MM.1S (cell line): ENCODE data around the gene DLEU7.

Experiments
- DNase-seq: peaks from one replicate; pipeline ENCODE4 v3.0.0-alpha.2; 2015
- H2AFZ ChIP-seq: fragments of 300-600 bp; sonication (generic); 2 replicates; pipeline ENCODE4 v1.6.0; 2016; ENCODE audit warnings: antibody characterized with exemption, low read length
- H3F3A ChIP-seq: fragments of 300-600 bp; sonication (generic); 2 replicates; pipeline ENCODE4 v1.6.1; 2016; ENCODE audit warnings: mild to moderate bottlenecking, antibody characterized with exemption, low read length, moderate library complexity, mixed read lengths; ENCODE audit not compliant: insufficient read depth
- H3K27ac ChIP-seq: fragments of 300-600 bp; sonication (generic); 2 replicates; pipeline ENCODE4 v1.5.1; 2016; ENCODE audit warnings: mild to moderate bottlenecking, low read length
- H3K27me3 ChIP-seq: fragments of 300-600 bp; sonication (generic); replicated peaks from 2 replicates; pipeline ENCODE4 v1.6.0; 2016; ENCODE audit warnings: low read length; ENCODE audit not compliant: insufficient read depth
- H3K36me3 ChIP-seq: fragments of 300-600 bp; sonication (generic); replicated peaks from 2 replicates; pipeline ENCODE4 v1.6.1; 2016; ENCODE audit warnings: mild to moderate bottlenecking, low read length, mixed read lengths; ENCODE audit not compliant: insufficient read depth
- H3K4me1 ChIP-seq: fragments of 300-600 bp; sonication (generic); 2 replicates; pipeline ENCODE4 v1.6.1; 2016; ENCODE audit warnings: low read length, mixed read lengths
- H3K4me2 ChIP-seq: fragments of 300-600 bp; sonication (generic); 2 replicates; pipeline ENCODE4 v1.6.0; 2016; ENCODE audit warnings: low read depth, low read length
- H3K4me3 ChIP-seq: fragments of 300-600 bp; sonication (generic); 2 replicates; pipeline ENCODE4 v1.5.1; 2016; ENCODE audit warnings: low read length, mixed read lengths
- H3K79me2 ChIP-seq: fragments of 300-600 bp; sonication (generic); 2 replicates; pipeline ENCODE4 v1.6.1; 2016; ENCODE audit warnings: mixed run types, low read length, mixed read lengths
- H3K9ac ChIP-seq: fragments of 300-600 bp; sonication (generic); 2 replicates; pipeline ENCODE4 v1.6.1; 2016; ENCODE audit warnings: low read length, mixed read lengths
- H3K9me2 ChIP-seq: fragments of 300-600 bp; sonication (generic); replicated peaks from 2 replicates; pipeline ENCODE4 v1.6.1; 2016; ENCODE audit warnings: mild to moderate bottlenecking, low read length, mixed read lengths; ENCODE audit not compliant: insufficient read depth
- H3K9me3 ChIP-seq: fragments of 300-600 bp; sonication (generic); replicated peaks from 2 replicates; pipeline ENCODE4 v1.6.1; 2016; ENCODE audit warnings: mild to moderate bottlenecking, low read length, mixed read lengths; ENCODE audit not compliant: insufficient read depth
- H4K20me1 ChIP-seq: fragments of 300-600 bp; sonication (generic); 2 replicates; pipeline ENCODE4 v1.6.1; 2016; ENCODE audit warnings: mild to moderate bottlenecking, low read length, moderate library complexity, mixed read lengths; ENCODE audit not compliant: insufficient read depth
- EZH2 ChIP-seq: fragments of 300-600 bp; sonication (generic); optimal IDR thresholded peaks from 2 replicates; pipeline ENCODE3; 2017; ENCODE audit warnings: low read depth, mild to moderate bottlenecking, antibody characterized with exemption, low read length, mixed read lengths
- EZH2phosphoT487 ChIP-seq: fragments of 300-600 bp; sonication (generic); IDR thresholded peaks from 2 replicates; pipeline ENCODE4 v1.6.1; 2018; ENCODE audit warnings: antibody characterized with exemption, low read length
- TF ChIP-seq, protein P1 (sequence below): fragments of 300-600 bp; sonication (generic); IDR thresholded peaks from 2 replicates; pipeline ENCODE4 v1.5.1; 2016; ENCODE audit warnings: antibody characterized with exemption, low read length, mixed read lengths

The DLEU7 gene

DNA sequence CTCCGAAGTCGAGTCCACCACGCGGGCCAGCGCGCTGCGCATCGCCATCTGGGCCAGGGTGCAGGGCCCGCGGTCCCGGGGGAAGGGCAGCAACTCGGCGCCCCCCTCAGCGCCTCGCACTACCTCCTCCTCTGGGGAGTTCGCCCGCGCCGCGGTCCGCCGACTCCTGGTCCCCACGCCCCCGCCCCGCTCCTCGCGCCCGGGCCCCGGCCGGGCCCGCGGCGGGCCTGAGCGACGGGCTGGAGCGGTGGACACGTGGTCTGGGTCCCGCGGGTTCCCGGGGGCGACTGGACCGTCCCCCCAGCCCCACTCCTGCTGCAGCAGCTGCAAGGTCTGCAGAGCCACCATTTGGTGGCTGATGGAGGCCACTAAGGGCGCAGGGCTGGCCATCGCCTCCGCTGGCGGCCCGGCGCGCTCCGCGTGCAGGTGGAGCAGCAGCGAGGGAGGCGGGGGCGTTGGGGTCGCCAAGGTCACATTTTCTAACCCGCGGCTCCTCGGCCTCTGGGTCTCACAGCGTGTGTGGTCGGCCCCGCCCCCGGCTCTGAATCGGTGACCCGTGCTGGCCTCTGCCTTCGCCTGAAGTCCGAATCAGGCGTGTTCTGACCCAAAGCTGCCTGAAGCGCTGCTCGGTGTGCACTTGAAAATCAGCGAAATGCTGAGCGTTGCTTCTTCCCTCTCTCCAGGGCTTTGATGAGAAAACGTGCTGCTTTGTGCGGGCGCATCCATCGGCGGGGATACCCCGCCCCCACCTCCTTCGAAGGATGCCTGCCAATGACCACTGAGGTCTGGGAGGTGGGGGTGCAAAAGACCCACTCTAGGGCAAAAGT lies at the start of gene DLEU7:
Gene DLEU7, minus strand, starts transcription at position 436 of the 827 bp plus-strand sequence. Its CDS starts 46 bp downstream, at position 390.
- H3K9me2 ChIP-seq, result no peaks in the 10 kb centered on the region
- TF ChIP-seq EZH2phosphoT487 (no peak), EZH2 (no peak)
- TF ChIP-seq, protein P1, sequence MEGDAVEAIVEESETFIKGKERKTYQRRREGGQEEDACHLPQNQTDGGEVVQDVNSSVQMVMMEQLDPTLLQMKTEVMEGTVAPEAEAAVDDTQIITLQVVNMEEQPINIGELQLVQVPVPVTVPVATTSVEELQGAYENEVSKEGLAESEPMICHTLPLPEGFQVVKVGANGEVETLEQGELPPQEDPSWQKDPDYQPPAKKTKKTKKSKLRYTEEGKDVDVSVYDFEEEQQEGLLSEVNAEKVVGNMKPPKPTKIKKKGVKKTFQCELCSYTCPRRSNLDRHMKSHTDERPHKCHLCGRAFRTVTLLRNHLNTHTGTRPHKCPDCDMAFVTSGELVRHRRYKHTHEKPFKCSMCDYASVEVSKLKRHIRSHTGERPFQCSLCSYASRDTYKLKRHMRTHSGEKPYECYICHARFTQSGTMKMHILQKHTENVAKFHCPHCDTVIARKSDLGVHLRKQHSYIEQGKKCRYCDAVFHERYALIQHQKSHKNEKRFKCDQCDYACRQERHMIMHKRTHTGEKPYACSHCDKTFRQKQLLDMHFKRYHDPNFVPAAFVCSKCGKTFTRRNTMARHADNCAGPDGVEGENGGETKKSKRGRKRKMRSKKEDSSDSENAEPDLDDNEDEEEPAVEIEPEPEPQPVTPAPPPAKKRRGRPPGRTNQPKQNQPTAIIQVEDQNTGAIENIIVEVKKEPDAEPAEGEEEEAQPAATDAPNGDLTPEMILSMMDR, result no peak
- H3K4me1 ChIP-seq, result 0 out of 2 replicates have a peak, but pooled peaks cover 8% of the 10 kb centered on the region
- no peaks in the 10 kb centered on the region for H3K79me2 ChIP-seq
- no peaks in the 10 kb centered on the region for H3K9me3 ChIP-seq
- H3K27me3 ChIP-seq, result no peaks in the 10 kb centered on the region
- H4K20me1 ChIP-seq, result no peaks in the 10 kb centered on the region
- H3K4me2 ChIP-seq, result no peak within 1 kb of the TSS
- H3K9ac ChIP-seq, result no peak within 1 kb of the TSS
- no peak for DNase-seq
- no peak within 1 kb of the TSS for H2AFZ ChIP-seq
- H3F3A ChIP-seq, result no peaks in the 10 kb centered on the region
- no peak within 1 kb of the TSS for H3K4me3 ChIP-seq
- H3K27ac ChIP-seq, result no peak within 1 kb of the TSS
- H3K36me3 ChIP-seq, result no peaks in the 10 kb centered on the region

DNA sequence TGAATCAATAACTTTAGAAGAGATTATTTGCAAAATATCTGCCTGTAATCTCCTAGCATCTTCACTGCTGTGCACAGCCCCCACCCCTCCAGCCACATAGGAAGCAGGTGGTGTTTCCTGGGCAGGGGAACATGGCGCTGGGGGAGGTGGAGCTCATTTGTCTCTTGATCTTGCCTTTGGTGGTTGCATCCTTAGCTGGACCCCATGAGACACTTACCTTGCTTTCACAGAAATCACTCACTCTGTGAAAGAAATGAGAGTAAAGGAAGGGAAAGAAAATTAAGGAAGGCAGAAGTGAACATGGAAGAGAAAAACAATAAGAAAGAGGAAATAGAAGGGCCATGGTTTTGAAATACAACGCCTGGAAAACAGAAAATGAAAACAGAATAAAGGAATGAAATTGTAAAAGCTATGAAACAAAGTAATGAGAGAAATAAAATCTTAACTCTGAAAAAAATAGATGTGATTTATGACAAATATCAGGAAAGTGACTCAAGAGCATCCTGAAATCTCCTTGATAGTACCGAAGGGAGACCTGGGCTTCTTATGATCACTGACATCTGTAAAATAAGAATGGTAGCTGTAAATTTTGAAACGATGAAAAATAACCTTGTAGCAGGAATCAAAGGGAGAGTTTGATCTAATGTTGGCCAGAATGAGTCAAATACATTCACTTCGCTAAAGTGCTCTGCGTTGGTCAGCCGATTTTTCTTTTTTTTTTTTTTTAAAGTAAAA lies 48.9 kb upstream of the DLEU7 start:
- Histone ChIP-seq H3K9ac (no peak overlapping the region), H3F3A (peaks cover 10% of the 10 kb centered on the region), H4K20me1 (no peaks in the 10 kb centered on the region), H3K4me3 (no peak overlapping the region), H3K27me3 (no peaks in the 10 kb centered on the region), H3K79me2 (no peaks in the 10 kb centered on the region), H3K36me3 (no peaks in the 10 kb centered on the region), H2AFZ (peak overlapping the region; percentile 42), H3K9me3 (no peaks in the 10 kb centered on the region), H3K4me2 (peak overlapping the region; percentile 50), H3K4me1 (peaks cover 57% of the 10 kb centered on the region), H3K27ac (peak overlapping the region; percentile 50; the same call in 1 of the 2 replicates), H3K9me2 (no peaks in the 10 kb centered on the region)
- DNase-seq, result peak; percentile 28
- TF ChIP-seq EZH2phosphoT487 (no peak), EZH2 (no peak)
- TF ChIP-seq, protein P1, result no peak

DNA sequence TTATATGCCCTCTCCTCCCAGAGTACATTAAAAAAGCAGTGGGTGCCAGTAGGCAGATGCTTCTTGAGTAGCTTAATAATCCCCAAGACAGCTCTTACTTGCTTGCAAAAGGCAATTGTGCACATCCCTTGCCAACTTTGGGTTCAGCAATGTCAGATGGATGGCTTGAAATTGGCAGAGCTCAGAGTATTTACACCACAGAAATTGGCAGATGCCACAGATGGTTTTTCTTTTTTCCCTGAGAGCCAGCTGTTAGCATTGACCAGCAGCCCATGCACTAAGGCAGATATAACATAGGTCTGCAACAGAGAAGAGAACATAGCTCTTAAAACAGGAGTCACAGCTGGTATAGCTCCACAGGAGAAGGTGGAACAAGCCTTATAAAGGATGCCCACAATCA lies 47.7 kb upstream of the DLEU7 start:
- TF ChIP-seq, protein P1, result no peak
- TF ChIP-seq EZH2phosphoT487, result no peak
- peak; percentile 15 for DNase-seq
- Histone ChIP-seq H3K9me3 (no peaks in the 10 kb centered on the region), H3K9me2 (no peaks in the 10 kb centered on the region), H3K4me2 (no peak overlapping the region), H4K20me1 (no peaks in the 10 kb centered on the region), H2AFZ (no peak overlapping the region), H3K27ac (peak overlapping the region; percentile 29; the same call in 1 of the 2 replicates), H3K27me3 (no peaks in the 10 kb centered on the region), H3K4me3 (no peak overlapping the region), H3K4me1 (peaks cover 57% of the 10 kb centered on the region), H3K9ac (no peak overlapping the region), H3F3A (peaks cover 10% of the 10 kb centered on the region), H3K36me3 (no peaks in the 10 kb centered on the region), H3K79me2 (no peaks in the 10 kb centered on the region)
